Duodenal mucosa (tissue), 2 donors: ENCODE measurements around the gene HCK.

ENCODE experiments used
- H3K27ac ChIP-seq: one replicate; pipeline ENCODE4 v1.7.0; 2013; ENCODE audit warnings: low read depth, low read length
- H3K27me3 ChIP-seq, 2 donors: one replicate each; pipeline ENCODE4 v1.7.0; 2013; ENCODE audit warnings: low read length in 2 of 2, control low read depth in 1 of 2; ENCODE audit not compliant: insufficient read depth in 2 of 2, control insufficient read depth in 1 of 2
- H3K36me3 ChIP-seq, 2 donors: one replicate each; pipeline ENCODE4 v1.7.0; 2013; ENCODE audit warnings: low read length in 2 of 2, control low read depth in 1 of 2; ENCODE audit not compliant: insufficient read depth in 2 of 2, control insufficient read depth in 1 of 2
- H3K4me1 ChIP-seq, 2 donors: one replicate each; pipeline ENCODE4 v1.7.0; 2013; ENCODE audit warnings: low read length in 2 of 2, control low read depth in 1 of 2; ENCODE audit not compliant: insufficient read depth in 2 of 2, control insufficient read depth in 1 of 2
- H3K4me3 ChIP-seq, 2 donors: one replicate each; pipeline ENCODE4 v1.7.0; 2013; ENCODE audit warnings: low read length in 2 of 2, low read depth in 1 of 2
- H3K9ac ChIP-seq, 2 donors: one replicate each; pipeline ENCODE4 v1.7.0; 2013; ENCODE audit warnings: low read length in 2 of 2, low read depth in 1 of 2
- H3K9me3 ChIP-seq, 2 donors: one replicate each; pipeline ENCODE4 v1.7.0; 2013; ENCODE audit warnings: low read length in 2 of 2, control low read depth in 1 of 2; ENCODE audit not compliant: control insufficient read depth in 1 of 2

HCK gene

GRCh38 chr20:32150291-32150848 lies 98.3 kb downstream of the HCK start:
- Histone ChIP-seq H3K27ac (no peak overlapping the region), H3K36me3 (peaks cover 44 to 80% of the 10 kb centered on the region in 2 donors), H3K27me3 (no peaks in the 10 kb centered on the region), H3K9me3 (no peaks in the 10 kb centered on the region), H3K4me1 (peaks cover 16 to 19% of the 10 kb centered on the region in 2 donors), H3K9ac (no peak overlapping the region), H3K4me3 (no peak overlapping the region)
